HG02870 (cell line): ENCODE results near the gene EML1.

Source experiments
- ATAC-seq: cut with Tn5 transposase; IDR thresholded peaks from one replicate; pipeline ENCODE4 v1.9.1; 2021; ENCODE audit warnings: mild to moderate bottlenecking, moderate library complexity; ENCODE audit not compliant: unreplicated experiment

EML1 gene

DNA sequence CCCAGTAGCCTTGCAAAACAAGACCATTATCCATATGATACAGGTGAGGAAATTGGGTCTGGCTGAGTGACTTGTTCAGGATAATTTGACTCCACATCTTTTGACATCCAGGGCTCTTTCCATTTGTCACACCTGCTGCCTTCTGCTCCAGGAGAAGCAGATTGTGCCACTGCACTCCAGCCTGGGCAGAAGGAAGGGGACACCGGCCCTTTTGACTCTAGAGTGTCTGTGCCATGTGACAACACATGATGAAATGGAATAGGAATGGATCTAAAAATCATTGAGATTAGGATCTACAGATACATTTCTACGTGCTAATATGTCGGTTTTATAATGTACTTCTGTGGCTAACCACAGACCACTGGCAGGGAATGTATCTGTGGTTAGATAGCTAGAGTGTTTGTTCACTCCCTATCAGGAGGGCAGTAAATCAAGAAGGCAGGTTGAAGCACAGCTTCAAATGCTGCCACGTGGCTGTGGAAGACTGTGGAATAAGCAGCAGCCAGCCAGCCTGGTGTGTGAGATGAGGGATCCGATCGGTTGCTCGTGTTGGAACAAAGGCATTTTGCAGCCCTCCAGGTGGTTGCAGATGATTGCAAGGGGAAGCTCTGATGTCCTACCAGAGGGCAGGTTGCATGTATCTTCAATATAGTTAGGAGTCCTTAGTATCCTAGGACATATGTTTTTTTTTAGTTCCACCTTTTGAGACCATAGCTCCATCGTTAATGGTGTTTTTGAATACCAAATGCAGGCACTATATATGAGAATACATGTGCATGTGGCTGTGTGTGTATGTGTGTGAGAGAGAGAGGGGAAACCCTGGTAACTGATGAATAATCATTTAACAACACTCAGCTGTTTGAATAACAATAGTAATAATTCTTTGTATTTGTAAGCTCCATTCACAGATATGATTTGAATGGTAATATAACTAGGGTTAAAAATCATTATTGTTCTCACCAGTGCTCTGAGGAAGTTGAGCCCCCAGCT lies 28.6 kb downstream of the EML1 start:
- ATAC-seq: no peak

DNA sequence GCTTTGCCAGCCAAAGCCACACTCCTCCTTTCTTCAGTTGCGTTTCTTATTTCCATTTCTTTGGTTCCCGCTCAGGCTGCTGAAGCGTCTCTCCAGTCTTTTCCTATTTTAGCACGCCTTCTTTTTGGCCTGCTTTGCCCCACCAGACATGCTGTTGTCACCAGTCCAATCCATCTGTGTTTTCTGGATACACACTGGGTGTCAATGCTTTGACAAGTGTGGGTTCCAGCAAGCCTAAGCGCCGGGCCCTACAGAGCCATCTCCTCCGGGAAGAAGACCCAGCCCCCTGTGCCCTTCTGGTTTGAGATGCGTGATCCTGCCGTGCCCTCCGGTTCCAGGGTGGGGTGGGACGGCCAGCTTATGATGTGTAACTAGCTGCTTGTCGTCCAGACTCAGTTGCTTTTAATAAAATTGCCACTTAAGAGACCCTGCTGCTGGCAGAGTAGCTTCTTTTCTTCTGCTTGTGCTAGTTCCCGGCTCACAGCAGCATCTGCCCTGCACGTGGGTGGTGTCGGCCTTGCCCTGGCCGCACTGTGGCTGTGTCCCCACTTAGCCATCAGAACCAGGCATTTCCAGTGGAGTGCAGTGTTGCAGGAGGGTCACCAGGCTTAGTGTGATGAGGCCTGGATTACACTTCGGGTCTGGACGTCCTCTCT lies 29.7 kb downstream of the EML1 start:
- no peak for ATAC-seq

DNA sequence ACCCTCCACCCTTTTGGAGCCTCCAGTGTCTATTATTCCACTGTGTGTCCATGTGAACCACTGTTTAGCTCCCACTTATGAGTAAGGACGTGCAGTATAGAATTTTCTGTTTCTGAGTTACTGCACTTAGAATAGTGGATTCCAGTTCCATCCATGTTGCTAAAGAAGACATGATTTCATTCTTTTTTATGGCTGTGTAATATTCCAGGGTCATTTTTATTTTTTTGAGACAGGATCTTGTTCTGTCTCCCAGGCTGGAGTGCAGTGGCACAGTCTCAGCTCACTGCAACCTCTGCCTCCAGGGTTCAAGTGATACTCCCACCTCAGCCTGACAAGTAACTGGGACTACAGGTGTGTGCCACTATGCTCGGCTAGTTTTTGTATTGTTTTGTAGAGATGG lies 31.6 kb downstream of the EML1 start:
- no peak for ATAC-seq

DNA sequence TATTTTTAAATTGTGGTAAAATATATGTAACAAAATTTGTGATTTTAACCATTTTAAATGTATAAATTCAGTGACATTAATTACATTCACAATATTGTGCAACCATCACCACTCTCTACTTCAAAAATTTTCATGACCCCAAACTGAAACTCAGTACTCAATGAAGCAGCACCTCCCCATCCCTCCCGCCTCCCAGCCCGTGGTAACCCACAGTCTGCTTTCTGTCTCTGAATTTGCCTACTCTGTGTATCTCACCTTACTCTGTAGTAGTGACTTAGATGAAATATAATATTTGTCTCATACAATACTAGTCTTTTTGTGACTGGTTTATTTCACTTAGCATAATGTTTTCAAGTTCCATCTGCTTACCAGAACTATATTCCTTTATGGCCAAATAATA lies 36.2 kb downstream of the EML1 start:
- ATAC-seq: no peak

DNA sequence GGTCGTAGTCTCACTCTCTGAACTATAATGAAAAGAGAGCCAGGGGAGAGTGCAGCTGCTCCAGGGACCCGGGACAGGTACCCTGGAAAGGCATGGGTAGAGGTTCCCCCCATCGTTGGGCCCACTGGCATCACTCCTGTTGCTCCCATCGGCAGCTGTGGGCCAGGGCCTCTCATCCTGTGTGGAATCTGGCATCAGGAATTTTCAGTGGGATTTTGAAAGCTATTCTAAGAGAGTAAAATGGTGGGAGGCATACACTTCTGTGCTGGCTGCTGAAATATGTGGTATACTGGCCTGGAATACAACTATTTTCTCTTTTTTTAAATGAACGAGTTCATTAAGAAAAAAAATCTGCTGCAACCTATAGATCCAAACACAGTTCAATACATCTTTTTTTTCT lies 38.1 kb downstream of the EML1 start:
- ATAC-seq: no peak

DNA sequence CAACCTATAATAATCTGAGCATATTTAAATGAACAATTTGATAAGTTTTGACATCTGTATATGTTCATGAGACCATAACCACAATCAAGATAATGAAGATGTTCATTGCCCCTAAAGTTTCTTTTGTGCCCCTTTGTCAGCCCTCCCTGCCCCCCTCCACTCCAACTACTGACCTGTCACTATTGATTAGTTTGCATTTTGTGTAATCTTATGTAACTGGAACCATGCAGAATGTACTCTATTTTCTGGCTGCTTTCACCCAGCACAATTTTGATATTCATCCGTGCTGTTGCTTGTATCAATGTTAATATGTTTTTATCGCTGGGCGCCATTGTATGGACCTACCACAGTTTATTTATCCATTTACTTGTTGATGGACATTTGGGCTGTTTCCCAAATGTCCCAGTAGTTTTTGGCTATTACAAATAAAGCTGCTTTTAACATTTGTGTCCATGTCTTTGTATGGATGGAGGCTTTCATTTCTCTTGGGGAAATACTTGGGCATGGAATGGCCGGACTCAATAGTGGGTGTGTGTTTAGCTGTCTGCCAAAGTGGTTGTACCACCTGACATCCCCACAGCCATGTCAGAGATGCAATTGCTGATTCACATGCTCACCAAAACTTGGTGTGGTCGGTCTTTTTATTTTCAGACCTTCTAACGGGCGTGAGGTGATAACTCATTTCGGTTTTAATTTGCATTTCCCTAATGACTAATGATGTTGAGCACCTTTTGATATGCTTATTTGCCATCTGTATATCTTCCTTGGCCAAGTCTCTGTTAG lies 38.9 kb downstream of the EML1 start:
- no peak for ATAC-seq

DNA sequence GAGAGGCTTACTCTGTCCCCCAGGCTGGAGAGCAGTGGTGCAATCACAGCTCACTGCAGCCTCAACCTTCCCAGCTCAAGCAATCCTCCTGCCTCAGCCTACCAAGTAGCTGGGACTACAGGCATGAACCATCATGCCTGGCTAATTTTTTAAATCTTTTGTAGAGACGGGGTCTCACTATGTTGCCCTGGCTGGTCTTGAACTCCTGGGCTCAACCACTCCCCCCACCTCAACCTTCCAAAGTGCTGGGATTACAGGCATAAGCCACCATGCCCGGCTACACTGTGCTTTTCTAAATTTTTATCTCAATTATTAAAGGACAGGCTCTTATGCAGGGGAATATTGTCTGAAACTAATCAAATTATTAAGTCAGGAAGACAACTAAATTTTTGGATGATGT lies 44.6 kb downstream of the EML1 start:
- ATAC-seq: no peak

DNA sequence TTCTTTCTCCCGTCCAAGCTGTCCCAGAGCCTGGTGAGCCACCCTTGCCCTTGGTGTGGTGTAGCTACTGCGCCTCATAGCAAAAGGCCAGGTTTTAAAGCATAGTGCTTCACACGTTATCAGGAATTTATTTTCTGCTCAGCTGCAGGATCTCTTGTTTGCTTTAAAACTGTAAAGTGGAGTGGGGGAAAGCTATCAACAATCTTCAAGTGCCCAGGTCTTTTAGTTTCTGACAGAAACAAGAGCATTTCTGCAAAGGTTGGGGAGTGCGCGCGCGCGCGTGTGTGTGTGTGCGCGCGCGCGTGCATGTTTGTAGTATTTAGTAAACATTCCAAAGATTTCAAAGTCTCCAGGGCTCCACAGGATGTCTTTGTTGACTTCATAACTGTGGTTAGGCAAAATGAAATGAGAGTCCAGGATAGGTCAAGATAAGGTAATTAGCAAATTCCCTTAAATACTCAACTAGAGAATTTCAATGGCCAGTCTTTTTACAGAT lies 45.5 kb downstream of the EML1 start:
- no peak for ATAC-seq

DNA sequence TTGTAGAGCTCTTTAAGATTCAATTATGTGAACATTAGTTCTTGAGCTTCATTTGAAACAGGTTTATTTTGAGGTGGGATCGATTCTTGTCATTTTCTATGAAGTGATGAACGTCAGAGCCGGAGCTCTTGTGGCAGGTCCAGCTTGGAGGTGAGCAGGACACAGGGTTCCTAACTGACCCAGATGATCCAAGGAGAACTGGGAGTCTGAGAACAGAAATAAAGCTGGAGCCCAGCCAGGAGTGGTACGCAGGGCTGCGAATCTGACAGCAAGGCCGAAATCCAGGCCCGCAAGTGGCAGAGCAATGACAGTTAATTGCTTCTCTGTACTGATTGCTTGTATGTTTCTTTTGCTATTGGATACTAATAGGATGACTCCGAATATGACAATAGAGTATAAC lies 46.5 kb downstream of the EML1 start:
- ATAC-seq: no peak

DNA sequence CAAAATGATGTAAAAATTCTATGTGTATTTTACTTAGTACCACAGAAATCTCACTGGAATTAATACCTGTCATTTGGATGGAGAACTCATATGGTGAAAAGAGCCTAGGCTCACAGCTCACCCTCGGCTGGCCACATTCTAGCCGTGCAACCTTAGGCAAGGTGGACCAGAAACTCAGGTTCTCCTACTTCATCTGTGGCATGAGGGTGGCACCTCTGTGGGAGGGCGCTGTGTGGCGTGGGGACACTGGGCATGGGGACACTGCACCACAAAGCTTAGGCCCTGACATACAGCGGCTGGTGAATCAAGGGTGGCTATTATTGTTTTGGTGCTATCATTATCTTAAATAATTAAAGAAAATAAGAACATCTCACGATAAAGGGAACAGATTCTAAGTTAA lies 47.1 kb downstream of the EML1 start:
- no peak for ATAC-seq

DNA sequence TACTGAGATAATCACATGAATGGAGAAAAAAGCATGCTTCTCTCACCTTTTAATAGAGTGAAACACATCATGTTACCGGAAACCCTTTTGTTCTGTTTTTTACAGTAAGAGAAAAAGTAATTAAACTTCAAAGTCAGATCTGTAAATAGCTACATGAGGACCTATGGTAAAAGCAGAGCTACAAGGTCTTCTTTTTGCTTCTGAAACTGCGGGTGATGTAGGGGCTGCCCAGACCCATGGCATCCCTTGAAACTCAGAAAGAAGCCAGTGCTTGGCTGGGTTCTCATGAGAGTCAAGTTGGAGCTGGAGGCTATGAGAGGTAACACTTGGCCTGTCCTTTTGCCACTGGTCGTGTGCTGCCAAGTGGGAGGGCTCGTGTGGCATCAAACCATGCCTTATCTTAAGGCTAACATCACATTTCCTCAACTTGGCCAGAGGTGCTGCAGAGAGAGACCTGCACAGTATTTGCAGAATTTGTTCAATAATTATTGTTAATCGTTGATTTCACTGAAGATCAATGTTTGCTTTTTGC lies 47.6 kb downstream of the EML1 start:
- no peak for ATAC-seq

DNA sequence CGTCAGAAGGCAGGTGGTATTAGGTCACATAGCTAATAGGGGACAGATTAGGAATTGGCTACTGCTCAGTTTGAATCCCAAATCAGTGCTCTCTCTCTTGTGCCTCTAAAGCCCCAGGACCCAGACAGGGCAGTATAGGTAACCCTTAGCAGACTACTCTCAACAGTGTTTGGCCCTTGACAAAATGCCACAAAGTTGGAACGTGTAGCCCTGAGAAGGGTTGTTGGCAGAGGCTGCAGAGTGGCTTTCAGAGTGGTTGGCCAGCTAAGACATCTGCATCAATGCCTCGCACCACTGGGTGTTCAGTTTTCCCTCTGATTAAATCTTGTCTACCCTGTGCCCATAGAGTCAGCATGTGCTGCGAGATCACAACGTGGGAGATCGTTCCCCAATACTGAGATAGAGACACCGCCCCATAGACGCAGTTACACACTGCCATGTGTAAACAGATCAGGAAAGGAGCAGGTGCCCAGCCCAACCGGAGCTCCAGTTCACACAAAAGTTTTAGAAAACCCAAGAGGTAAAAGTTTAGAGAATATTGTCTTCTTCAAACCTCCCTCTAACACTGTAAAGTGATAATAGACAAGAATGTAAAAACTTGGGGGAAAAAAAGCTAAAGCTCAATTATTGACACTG lies 48.3 kb downstream of the EML1 start:
- ATAC-seq: no peak

DNA sequence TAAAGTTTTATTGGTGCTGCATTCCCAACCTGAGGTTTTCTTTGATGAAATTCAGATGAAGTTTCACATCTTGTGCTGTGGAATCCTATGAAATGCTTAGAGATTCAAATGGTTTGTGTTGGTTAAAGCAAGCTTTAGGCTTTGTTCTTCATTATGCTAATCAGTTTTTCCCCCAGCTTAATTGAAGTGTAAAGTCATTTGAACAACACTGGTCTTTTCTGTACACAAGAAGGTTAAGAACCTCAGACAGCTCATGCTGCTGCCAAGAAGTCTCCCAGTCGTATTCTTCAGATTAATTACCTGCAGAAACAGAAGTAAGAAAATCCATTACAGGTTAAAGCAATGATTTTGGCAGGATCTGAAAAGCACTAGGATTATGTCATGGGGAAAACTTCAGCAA lies 48.9 kb downstream of the EML1 start:
- ATAC-seq: no peak

DNA sequence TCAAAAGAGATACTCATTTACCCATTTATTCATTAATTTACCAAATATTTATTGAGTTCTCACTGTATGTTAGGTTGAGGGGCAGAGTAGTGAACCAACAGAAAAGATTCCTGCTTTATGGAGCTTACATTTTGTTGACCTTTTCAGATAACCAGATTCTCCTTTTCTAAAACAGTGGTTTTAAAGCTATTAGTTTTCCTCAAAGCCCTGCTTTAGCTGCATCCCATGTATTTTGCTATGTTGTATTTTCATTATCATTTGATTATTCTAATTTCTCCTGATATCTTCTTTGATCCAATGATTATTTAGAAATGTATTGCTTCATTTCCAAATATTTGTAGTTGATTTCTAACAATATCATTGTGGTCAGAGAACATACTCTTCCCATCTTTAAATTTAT lies 53.6 kb downstream of the EML1 start:
- no peak for ATAC-seq

DNA sequence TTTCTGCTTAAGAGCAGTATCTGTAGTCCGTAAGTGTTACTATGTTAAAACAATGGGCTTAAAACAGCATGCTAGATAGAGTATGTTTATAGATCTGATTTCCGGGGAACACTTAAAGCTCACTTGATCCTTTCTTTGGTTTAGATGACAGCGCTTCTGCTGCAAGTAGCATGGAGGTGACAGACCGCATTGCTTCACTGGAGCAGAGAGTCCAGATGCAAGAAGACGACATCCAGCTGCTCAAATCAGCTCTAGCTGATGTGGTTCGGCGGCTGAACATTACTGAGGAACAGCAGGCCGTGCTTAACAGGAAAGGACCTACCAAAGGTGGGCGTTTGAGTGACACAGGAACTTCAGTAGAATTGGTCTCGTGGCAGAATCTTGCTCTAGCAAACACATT lies 57.5 kb downstream of the EML1 start:
- ATAC-seq: no peak

DNA sequence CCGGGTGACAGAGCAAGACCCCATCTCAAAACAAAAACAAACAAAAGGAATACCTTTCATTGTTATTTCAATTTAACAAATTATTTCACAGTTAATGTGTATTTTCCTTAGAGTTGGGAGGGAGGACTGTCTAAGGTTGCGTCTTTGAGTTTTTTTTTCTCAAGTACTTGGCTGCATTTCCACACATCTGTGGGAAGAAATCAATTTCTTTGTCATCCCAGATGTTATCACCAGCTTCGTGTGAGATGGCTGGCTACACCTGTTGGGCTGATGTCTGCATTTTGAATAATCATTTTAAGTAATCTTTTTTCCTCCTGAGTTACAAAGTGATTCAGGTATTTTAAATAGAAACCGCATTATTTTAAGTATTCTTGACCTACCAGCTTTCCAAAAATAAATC lies 59.4 kb downstream of the EML1 start:
- ATAC-seq: no peak

DNA sequence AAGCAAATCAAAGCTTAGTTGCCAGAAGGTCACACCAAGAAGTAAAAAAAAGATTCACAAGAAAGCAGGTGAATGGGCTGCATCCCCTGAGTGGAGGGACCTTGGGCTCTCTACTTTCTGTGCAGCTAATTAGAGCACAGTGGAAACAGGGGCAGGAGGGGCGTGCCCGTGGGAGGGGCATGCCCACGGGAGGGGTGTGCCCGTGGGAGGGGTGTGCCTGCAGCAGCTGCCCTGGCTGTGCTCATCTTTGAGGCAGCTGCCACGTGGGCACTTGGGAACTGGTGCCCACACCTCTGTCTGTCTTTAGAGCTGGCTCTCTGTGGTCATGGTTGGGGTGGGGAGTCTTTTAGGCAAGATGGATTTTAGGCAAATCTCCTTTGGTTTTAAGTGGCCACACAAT lies 60.0 kb downstream of the EML1 start:
- ATAC-seq: no peak

DNA sequence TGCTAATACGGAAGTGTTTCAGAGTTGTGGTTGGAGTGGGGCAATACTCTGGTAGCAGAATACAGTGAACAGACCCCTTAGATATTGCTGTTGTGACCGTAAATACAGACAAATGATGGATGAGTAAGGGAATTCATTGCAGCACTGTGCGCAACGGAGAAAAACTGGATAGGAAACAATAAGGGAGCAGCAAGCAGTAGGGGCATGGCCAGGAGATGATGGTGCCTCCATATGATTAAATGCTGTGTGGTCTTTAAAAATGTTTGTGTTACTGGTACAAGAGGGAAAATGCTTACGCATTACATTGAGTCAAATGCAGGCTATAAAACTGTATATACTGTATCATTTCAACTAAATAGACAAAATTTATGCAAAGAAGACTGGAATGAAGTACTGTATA lies 61.6 kb downstream of the EML1 start:
- no peak for ATAC-seq

DNA sequence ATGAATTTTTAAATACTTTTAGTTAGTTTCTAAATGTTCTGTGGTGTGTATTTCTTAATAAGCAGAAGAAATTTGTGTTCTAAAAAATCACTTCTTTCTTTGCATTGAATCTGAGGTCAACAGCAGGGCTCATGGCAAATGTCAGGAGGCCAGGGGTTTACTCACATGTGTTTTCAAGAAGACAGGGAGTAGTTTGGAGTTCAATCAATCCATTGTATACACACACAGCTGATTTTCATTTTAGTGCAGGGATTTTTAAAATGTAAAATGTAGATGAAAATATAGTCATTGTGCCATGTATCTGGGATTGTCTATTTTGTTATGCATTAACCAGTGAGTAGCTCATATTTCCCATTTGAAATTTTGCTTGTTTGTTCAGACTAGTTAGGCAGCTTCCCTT lies 62.1 kb downstream of the EML1 start:
- ATAC-seq: no peak

DNA sequence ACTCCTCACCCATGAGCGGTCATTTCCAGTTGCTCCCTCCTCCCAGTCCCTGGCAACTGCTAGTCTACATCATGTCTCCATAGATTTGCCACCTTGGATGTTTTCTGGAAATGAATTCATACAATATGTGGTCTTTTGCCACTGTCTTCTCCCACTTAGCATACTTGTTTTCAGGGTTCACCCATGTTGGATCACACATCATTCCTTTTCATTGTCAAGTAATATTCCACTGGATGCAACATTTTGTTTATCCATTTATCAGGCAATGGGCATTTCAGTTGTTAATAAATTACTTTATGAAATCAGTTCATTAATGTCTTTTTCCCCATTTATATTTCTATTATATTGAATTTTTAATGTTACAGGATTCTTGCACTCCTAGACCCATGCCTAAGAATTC lies 64.3 kb downstream of the EML1 start:
- ATAC-seq: no peak

DNA sequence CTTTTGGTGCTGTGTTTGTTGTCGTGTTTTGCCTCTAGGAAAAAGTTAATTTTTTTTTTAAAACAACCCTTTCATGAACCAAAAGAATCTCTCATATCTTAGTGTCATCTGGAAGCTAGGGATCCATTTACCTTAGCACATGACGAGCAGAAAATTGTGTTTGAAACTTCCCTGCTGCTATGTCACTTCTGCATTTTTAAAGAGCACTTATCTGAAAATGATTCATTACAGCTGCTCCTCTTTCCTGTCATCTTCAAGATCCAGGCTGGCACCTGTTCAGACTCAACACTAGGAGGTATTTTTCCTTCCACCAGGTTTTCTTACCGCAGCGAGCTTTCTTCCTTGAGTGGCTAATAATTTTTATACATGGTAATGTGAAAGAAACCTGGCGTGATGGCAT lies 67.0 kb downstream of the EML1 start:
- ATAC-seq: no peak
